HG03139 (cell line): ENCODE results near the gene ELAVL1.

Experiments
- ATAC-seq: cut with Tn5 transposase; IDR thresholded peaks from one replicate; pipeline ENCODE4 v1.9.1; 2021; ENCODE audit not compliant: unreplicated experiment

The ELAVL1 gene

GRCh38 chr19:8022275-8022674 is 16.8 kb upstream of the ELAVL1 start:
- no peak for ATAC-seq

- ATAC-seq = no peak
Measured at GRCh38 chr19:8021374-8021773, 15.9 kb upstream of the ELAVL1 start.

GRCh38 chr19:8020681-8021080 is 15.2 kb upstream of the ELAVL1 start:
- no peak for ATAC-seq

GRCh38 chr19:8017808-8018207 is 12.4 kb upstream of the ELAVL1 start:
- ATAC-seq = no peak

- ATAC-seq = peak; percentile 27
Measured at GRCh38 chr19:8004723-8005513, 523 bp downstream of the ELAVL1 start.

GRCh38 chr19:8004001-8004400 is 1.4 kb downstream of the ELAVL1 start:
- ATAC-seq = no peak

GRCh38 chr19:8001995-8002849 is 3.2 kb downstream of the ELAVL1 start:
- no peak for ATAC-seq

GRCh38 chr19:8001651-8001994 is 3.8 kb downstream of the ELAVL1 start:
- ATAC-seq = no peak

- ATAC-seq = no peak
Measured at GRCh38 chr19:8000298-8001038, 5.0 kb downstream of the ELAVL1 start.

- ATAC-seq = no peak
Measured at GRCh38 chr19:7999376-7999775, 6.1 kb downstream of the ELAVL1 start.

GRCh38 chr19:7997809-7998480 is 7.5 kb downstream of the ELAVL1 start:
- ATAC-seq = no peak

GRCh38 chr19:7996883-7997282 is 8.6 kb downstream of the ELAVL1 start:
- no peak for ATAC-seq

GRCh38 chr19:7995810-7996158 is 9.7 kb downstream of the ELAVL1 start:
- no peak for ATAC-seq

- ATAC-seq = no peak
Measured at GRCh38 chr19:7994928-7995809, 10.3 kb downstream of the ELAVL1 start.

GRCh38 chr19:7994114-7994513 is 11.3 kb downstream of the ELAVL1 start:
- no peak for ATAC-seq

- no peak for ATAC-seq
Measured at GRCh38 chr19:7993560-7993959, 11.9 kb downstream of the ELAVL1 start.

- no peak for ATAC-seq
Measured at GRCh38 chr19:7992575-7992974, 12.9 kb downstream of the ELAVL1 start.

- ATAC-seq = no peak
Measured at GRCh38 chr19:7989071-7989575, 16.3 kb downstream of the ELAVL1 start.

GRCh38 chr19:7988307-7988706 is 17.1 kb downstream of the ELAVL1 start:
- ATAC-seq = no peak
